BJ (cell line): ENCODE data around the gene WDR1. TPM values are rescaled to one million over a fixed set of nuclear protein-coding genes. Genes with fewer than 3 reads are reported as not detected.

Source experiments
- CTCF ChIA-PET: fragments of 350-600 bp; formaldehyde crosslinking; extraction: SDS; loops from one replicate; lab custom pipeline; 2021; ENCODE audit warnings: antibody characterized with exemption, inconsistent platforms; lab: Yijun Ruan, JAX
- POLR2A ChIA-PET: fragments of 300-600 bp; sonication (Branson Sonifier 250); formaldehyde crosslinking; extraction: SDS; loops from one replicate; lab custom pipeline; 2021; ENCODE audit warnings: antibody characterized with exemption; lab: Charles Lee
- DNase-seq: peaks from one replicate; pipeline ENCODE4 v3.0.0-alpha.2; 2011; ENCODE audit warnings: low read depth
- H3K27me3 ChIP-seq: 2 replicates; pipeline ENCODE4 v1.6.0; 2011; ENCODE audit warnings: low read length; ENCODE audit not compliant: control insufficient read depth, insufficient read depth
- H3K36me3 ChIP-seq: 2 replicates; pipeline ENCODE4 v1.5.1; 2011; ENCODE audit warnings: low read length; ENCODE audit not compliant: control insufficient read depth, insufficient read depth
- H3K4me3 ChIP-seq: 2 replicates; pipeline ENCODE4 v1.5.1; 2011; ENCODE audit warnings: low read depth, mild to moderate bottlenecking, control low read depth, low read length
- CTCF ChIP-seq: IDR thresholded peaks from 2 replicates; pipeline ENCODE4 v1.5.1; 2011; ENCODE audit warnings: low read depth, mild to moderate bottlenecking, control low read depth, inconsistent platforms, low read length, moderate library complexity; ENCODE audit not compliant: insufficient read depth
- polyA plus RNA-seq: library from polyadenylated mRNA; depleted of rRNA; stranded (reverse); fragments of >200 nt; gene quantifications from 2 replicates; pipeline ENCODE4 v1.2.3, GENCODE V29; 2011

The WDR1 gene
- polyA plus RNA-seq, 1 experiment = 952 TPM

- Histone ChIP-seq H3K4me3 (no peak overlapping the region), H3K36me3 (peaks cover 60% of the 10 kb centered on the region), H3K27me3 (no peaks in the 10 kb centered on the region)
- ChIA-PET CTCF (interaction anchor here (0.9 kb wide), 2 partner anchors 9 to 15 kb away, joined by 3 to 4 read pairs; no protein-coding TSS in a partner anchor), POLR2A (interaction anchor here (1.0 to 1.2 kb wide), 2 partner anchors 15 to 23 kb away, joined by 3 to 5 read pairs; partner anchors contain the start of gene WDR1)
- no peak for TF ChIP-seq CTCF
- no peak for DNase-seq
These were observed 23.4 kb downstream of the WDR1 start for GRCh38 chr4:10093271-10093621.

- H3K4me3 ChIP-seq = no peak overlapping the region
- no peak for DNase-seq
- no peak for TF ChIP-seq CTCF
- POLR2A ChIA-PET = no interaction called here
- no peaks in the 10 kb centered on the region for H3K27me3 ChIP-seq
- peaks cover 61% of the 10 kb centered on the region for H3K36me3 ChIP-seq
- CTCF ChIA-PET = interaction anchor here (1.2 kb wide), 1 partner anchor 22 kb away, joined by 3 read pairs; no protein-coding TSS in a partner anchor
These were observed 23.9 kb downstream of the WDR1 start for GRCh38 chr4:10092481-10093270.

GRCh38 chr4:10091531-10092181 lies 24.9 kb downstream of the WDR1 start:
- no peak overlapping the region for H3K4me3 ChIP-seq
- TF ChIP-seq CTCF = no peak
- no peaks in the 10 kb centered on the region for H3K27me3 ChIP-seq
- ChIA-PET CTCF (interaction anchor here (1.2 kb wide), 1 partner anchor 23 kb away, joined by 3 read pairs; no protein-coding TSS in a partner anchor), POLR2A (no interaction called here)
- H3K36me3 ChIP-seq = peaks cover 62% of the 10 kb centered on the region
- no peak for DNase-seq

DNA sequence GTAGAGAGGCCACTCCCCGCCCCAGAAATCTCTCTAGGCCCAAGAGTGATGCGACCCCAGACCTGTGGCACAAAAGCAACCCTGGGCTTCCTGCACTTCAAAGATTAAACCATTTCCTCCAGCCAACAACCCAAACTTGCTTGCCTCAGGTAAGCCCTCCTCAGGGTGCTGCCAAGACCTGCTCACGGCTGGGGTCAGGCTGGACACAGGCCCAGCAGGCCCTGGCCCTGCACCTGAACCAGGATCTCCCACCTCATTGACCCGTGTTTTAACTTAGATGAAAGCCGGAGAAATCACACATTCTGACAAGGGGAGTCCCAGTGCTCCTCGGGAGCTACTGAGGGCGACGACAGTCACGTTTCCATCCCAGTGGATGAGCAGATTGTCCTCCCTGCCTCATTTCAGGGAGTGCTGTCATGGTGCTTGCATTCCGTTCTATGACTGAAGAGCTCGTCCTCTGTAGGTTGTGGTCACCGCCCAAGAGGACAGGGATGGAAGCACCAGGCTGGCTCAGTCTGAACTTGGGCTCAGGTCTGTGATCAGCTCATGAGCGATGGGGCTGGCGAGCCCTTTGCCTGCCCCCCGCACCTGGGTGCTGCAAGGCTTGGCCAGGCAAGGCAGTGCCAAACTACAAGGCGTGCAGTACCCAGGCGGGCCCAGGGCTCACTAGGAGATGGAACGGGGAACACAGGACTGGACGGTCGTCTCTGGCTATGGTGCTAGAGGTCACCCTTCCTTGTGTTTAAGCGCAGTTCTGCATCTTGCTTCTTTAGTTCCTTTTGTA lies 25.9 kb downstream of the WDR1 start:
- DNase-seq = no peak
- Histone ChIP-seq H3K36me3 (peaks cover 72% of the 10 kb centered on the region), H3K27me3 (no peaks in the 10 kb centered on the region), H3K4me3 (no peak overlapping the region)
- POLR2A ChIA-PET = no interaction called here
- CTCF ChIA-PET = interaction anchor here (2.5 kb wide), 1 partner anchor 15 kb away, joined by 6 read pairs; no protein-coding TSS in a partner anchor
- no peak for TF ChIP-seq CTCF
